Kidney (tissue), 14 donors: Measurements from ENCODE around the gene SENP1. TPM values are rescaled to one million over a fixed set of nuclear protein-coding genes. Genes with fewer than 3 reads are reported as not detected.

ENCODE experiments used
- DNase-seq, 5 donors: peaks; one replicate each; pipeline ENCODE4 v3.0.0-alpha.2; 2013 to 2020
- FAIRE-seq: peaks from 2 replicates; lab custom pipeline; 2012; peaks lifted over from hg19 to GRCh38; lab: Jason Lieb, UNC
- H3K27ac ChIP-seq, 2 donors: one replicate each; pipeline ENCODE4 v1.7.0; 2013; ENCODE audit warnings: low read depth in 2 of 2, low read length in 2 of 2, inconsistent platforms in 1 of 2
- H3K27me3 ChIP-seq: one replicate; pipeline ENCODE4 v1.7.1; 2013; ENCODE audit warnings: low read length, inconsistent platforms; ENCODE audit not compliant: control insufficient read depth, insufficient read depth
- H3K36me3 ChIP-seq, 3 donors: one replicate each; pipeline versions ENCODE4 v1.7.0 to v1.7.1; 2013; ENCODE audit warnings: low read length in 3 of 3, control low read depth in 1 of 3, inconsistent platforms in 1 of 3; ENCODE audit not compliant: insufficient read depth in 3 of 3, control insufficient read depth in 2 of 3
- H3K4me1 ChIP-seq, 3 donors: one replicate each; pipeline versions ENCODE4 v1.7.0 to v1.7.1; 2013; ENCODE audit warnings: low read length in 3 of 3, inconsistent platforms in 1 of 3, low read depth in 1 of 3; ENCODE audit not compliant: control insufficient read depth in 2 of 3, insufficient read depth in 2 of 3
- H3K4me3 ChIP-seq, 3 donors: one replicate each; pipeline versions ENCODE4 v1.7.0 to v1.8.1; 2013; ENCODE audit warnings: low read length in 3 of 3, control low read depth in 1 of 3, inconsistent platforms in 1 of 3
- H3K9ac ChIP-seq, 3 donors: one replicate each; pipeline versions ENCODE4 v1.7.0 to v1.7.1; 2013; ENCODE audit warnings: low read length in 3 of 3, control low read depth in 1 of 3, inconsistent platforms in 1 of 3
- H3K9me3 ChIP-seq, 3 donors: one replicate each; pipeline versions ENCODE4 v1.7.0 to v1.7.1; 2013; ENCODE audit warnings: low read length in 3 of 3, control low read depth in 1 of 3, inconsistent platforms in 1 of 3; ENCODE audit not compliant: control insufficient read depth in 2 of 3, insufficient read depth in 1 of 3
- CTCF ChIP-seq: IDR thresholded peaks from 3 replicates; pipeline ENCODE4 v1.5.1; 2012; ENCODE audit warnings: mild to moderate bottlenecking, moderate library complexity, borderline replicate concordance; ENCODE audit not compliant: insufficient read depth; ENCODE audit errors: extremely low read depth
- intact Hi-C: fragments of 100-400 bp; cut with DNase I; formaldehyde crosslinking; loops from one replicate; pipeline ENCODE4 v1.11.1; 2022
- polyA plus RNA-seq: library from polyadenylated mRNA; stranded (reverse); fragments of 350-450 nt; fragmentation: Illumina TruSeq; extraction: RNeasy Lipid Tissue Mini Kit (QIAGEN cat#74804); gene quantifications from one replicate; pipeline ENCODE4 v1.2.3, GENCODE V29; 2014; ENCODE audit warnings: low read depth, low replicate concordance; ENCODE audit not compliant: insufficient read depth
- total RNA-seq: library from RNA; stranded (reverse); fragmentation: NEBNext Ultra II Directional; extraction: Animal tissue kit (Norgen Biotek cat#: 25700); gene quantifications from one replicate; pipeline ENCODE4 v1.2.1, GENCODE V29; 2021
- donor health status: control.
- donor health status: control.
- donor health status: control.
- donor health status: control.
- donor health status: control.
- donor health status: DM: yes; HTN: yes; CAD: no.
- donor health status: Normal renal cell carcinoma (clear cell type).

Gene SENP1
- total and polyA plus RNA-seq, 2 donors from 2014 or later = 3.5 to 19.4 TPM

- H3K4me1 ChIP-seq = peaks cover 7 to 13% (median 12%) of the 10 kb centered on the region in 3 donors
- no peaks in the 10 kb centered on the region for H3K27me3 ChIP-seq
- TF ChIP-seq CTCF = no peak
- peak overlapping the region; percentile 97 for H3K27ac ChIP-seq
- no peaks in the 10 kb centered on the region for H3K36me3 ChIP-seq
- H3K9ac ChIP-seq = peak overlapping the region; percentile 85 to 98 (median 94)
- intact Hi-C loops = no loop called here
- no peak for FAIRE-seq
- no peak for DNase-seq
- peak overlapping the region; percentile 82 to 98 (median 98) for H3K4me3 ChIP-seq
- no peaks in the 10 kb centered on the region for H3K9me3 ChIP-seq
Observed at GRCh38 chr12:48106681-48107613, 1.1 kb upstream of the SENP1 start.

DNA sequence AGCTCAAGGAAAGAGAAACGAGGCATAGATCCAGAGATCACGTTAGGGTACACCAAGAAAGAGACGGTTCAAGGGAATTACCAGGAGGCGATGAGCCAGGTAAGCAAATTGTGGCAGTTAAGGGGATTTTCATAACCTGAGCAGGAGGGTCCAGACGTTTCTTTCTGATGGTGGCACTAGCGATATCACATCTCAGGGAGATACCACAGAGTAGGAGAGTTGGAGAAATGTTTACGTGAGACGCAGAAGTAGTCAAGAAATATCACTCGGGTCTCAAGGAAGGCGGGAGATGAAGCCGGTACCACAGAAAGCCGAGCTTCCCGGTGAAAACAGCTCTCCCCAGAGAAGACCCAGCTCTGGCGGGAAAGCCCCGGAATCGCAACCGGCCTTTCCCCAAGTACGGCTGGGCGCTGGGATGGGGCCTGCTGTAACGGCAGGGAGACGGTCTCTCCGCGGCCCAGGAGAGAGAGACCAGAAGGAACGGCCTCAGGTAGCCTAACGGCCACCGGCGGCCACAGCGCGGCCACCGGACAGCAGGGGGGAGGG, 485 bp downstream of the SENP1 start:
- Histone ChIP-seq H3K27me3 (no peaks in the 10 kb centered on the region), H3K4me1 (peaks cover 7 to 13% (median 12%) of the 10 kb centered on the region in 3 donors), H3K36me3 (no peaks in the 10 kb centered on the region), H3K9ac (peak overlapping the region; percentile 64 to 98 (median 85)), H3K4me3 (peak overlapping the region; percentile 82 to 98 (median 98)), H3K9me3 (no peaks in the 10 kb centered on the region), H3K27ac (peak overlapping the region; percentile 97)
- intact Hi-C loops = no loop called here
- no peak for TF ChIP-seq CTCF
- FAIRE-seq (no peak), DNase-seq (no peak)

- Histone ChIP-seq H3K4me1 (peaks cover 7 to 13% (median 12%) of the 10 kb centered on the region in 3 donors), H3K9me3 (no peaks in the 10 kb centered on the region), H3K36me3 (no peaks in the 10 kb centered on the region), H3K27ac (no peak overlapping the region), H3K4me3 (peak overlapping the region; percentile 82 to 98 (median 98)), H3K27me3 (no peaks in the 10 kb centered on the region), H3K9ac (peak overlapping the region in 2 of 3 donors; percentile 14 to 85)
- TF ChIP-seq CTCF = no peak
- DNase-seq (peak in 1 of 5 donors; percentile 17), FAIRE-seq (no peak)
- intact Hi-C loops = no loop called here
Observed at GRCh38 chr12:48104531-48104930, 1.3 kb downstream of the SENP1 start.
